Liver (tissue), 9 donors: ENCODE results near the gene XRCC2. TPM values are rescaled to one million over a fixed set of nuclear protein-coding genes. Genes with fewer than 3 reads are reported as not detected.

Source experiments
- DNase-seq: peaks from one replicate; pipeline ENCODE4 v3.0.0-alpha.2; 2017; ENCODE audit warnings: low spot score
- H3K27ac ChIP-seq, 2 donors: one replicate each; pipeline ENCODE4 v1.7.0; 2013; ENCODE audit warnings: inconsistent platforms in 2 of 2, low read length in 2 of 2, control low read depth in 1 of 2, low read depth in 1 of 2, mild to moderate bottlenecking in 1 of 2
- H3K27me3 ChIP-seq, 4 donors: one replicate each; pipeline versions ENCODE4 v1.6.1 to v1.7.0; 2013; ENCODE audit warnings: low read length in 3 of 4, inconsistent platforms in 1 of 4, mild to moderate bottlenecking in 1 of 4, moderate library complexity in 1 of 4; ENCODE audit not compliant: control insufficient read depth in 4 of 4, insufficient read depth in 4 of 4
- H3K36me3 ChIP-seq, 4 donors: one replicate each; pipeline versions ENCODE4 v1.6.1 to v1.7.0; 2013; ENCODE audit warnings: low read length in 3 of 4, mild to moderate bottlenecking in 3 of 4, low read depth in 1 of 4, moderate library complexity in 1 of 4; ENCODE audit not compliant: control insufficient read depth in 4 of 4, insufficient read depth in 3 of 4
- H3K4me1 ChIP-seq, 4 donors: one replicate each; pipeline versions ENCODE4 v1.6.1 to v1.7.0; 2013; ENCODE audit warnings: low read length in 3 of 4, mild to moderate bottlenecking in 3 of 4, moderate library complexity in 1 of 4; ENCODE audit not compliant: control insufficient read depth in 4 of 4, insufficient read depth in 4 of 4
- H3K4me3 ChIP-seq, 3 donors: one replicate each; pipeline versions ENCODE4 v1.6.1 to v1.7.0; 2013; ENCODE audit warnings: low read length in 3 of 3, control low read depth in 1 of 3, low read depth in 1 of 3, mild to moderate bottlenecking in 1 of 3
- H3K9ac ChIP-seq, 2 donors: one replicate each; pipeline ENCODE4 v1.7.0; 2013; ENCODE audit warnings: low read length in 2 of 2, mild to moderate bottlenecking in 2 of 2, moderate library complexity in 2 of 2, control low read depth in 1 of 2, low read depth in 1 of 2
- H3K9me3 ChIP-seq, 4 donors: one replicate each; pipeline versions ENCODE4 v1.6.1 to v1.7.0; 2013; ENCODE audit warnings: low read length in 3 of 4; ENCODE audit not compliant: control insufficient read depth in 4 of 4
- EGR1 ChIP-seq, 2 donors: IDR thresholded peaks; 2 replicates each; pipeline ENCODE4 v1.6.1; 2016 to 2018; ENCODE audit warnings: antibody characterized with exemption in 2 of 2, low read depth in 2 of 2
- FOXA1 ChIP-seq: IDR thresholded peaks from 2 replicates; pipeline ENCODE4 v1.6.1; 2016; ENCODE audit warnings: antibody characterized with exemption
- FOXA2 ChIP-seq: IDR thresholded peaks from 2 replicates; pipeline ENCODE4 v1.6.1; 2016; ENCODE audit warnings: antibody characterized with exemption
- GABPA ChIP-seq, 2 donors: IDR thresholded peaks in 1 of 2; conservative IDR thresholded peaks in 1 of 2; 2 replicates each; pipeline ENCODE4 v1.6.1; 2016; ENCODE audit warnings: antibody characterized with exemption in 2 of 2, mild to moderate bottlenecking in 1 of 2, moderate library complexity in 1 of 2
- HNF4A ChIP-seq, 2 donors: conservative IDR thresholded peaks; 2 replicates each; pipeline ENCODE4 v1.6.1; 2016; ENCODE audit warnings: antibody characterized with exemption in 2 of 2, mild to moderate bottlenecking in 2 of 2
- HNF4G ChIP-seq: IDR thresholded peaks from 2 replicates; pipeline ENCODE4 v1.6.1; 2016; ENCODE audit warnings: antibody characterized with exemption
- JUND ChIP-seq, 2 donors: IDR thresholded peaks; 2 replicates each; pipeline ENCODE4 v1.6.1; 2016; ENCODE audit warnings: antibody characterized with exemption in 2 of 2
- RXRA ChIP-seq, 2 donors: IDR thresholded peaks; 2 replicates each; pipeline ENCODE4 v1.6.1; 2017 to 2018; ENCODE audit warnings: antibody characterized with exemption in 2 of 2, mild to moderate bottlenecking in 1 of 2
- TAF1 ChIP-seq: conservative IDR thresholded peaks from 2 replicates; pipeline ENCODE4 v1.6.1; 2016; ENCODE audit warnings: antibody characterized with exemption, mild to moderate bottlenecking
- YY1 ChIP-seq: IDR thresholded peaks from 2 replicates; pipeline ENCODE4 v1.6.1; 2016; ENCODE audit warnings: antibody characterized with exemption, mild to moderate bottlenecking
- WGBS: extraction: QIAGEN DNeasy Blood & Tissue Kit; methylation state at CpG from one replicate; pipeline ENCODE4 v1.1.7; 2013; 5-methylcytosine and 5-hydroxymethylcytosine counted together
- polyA plus RNA-seq, 2 donors: library from polyadenylated mRNA; stranded (reverse) in 1 of 2; unstranded in 1 of 2; fragments of 200-250 nt in 1 of 2; fragments of >200 nt in 1 of 2; fragmentation: Nextera tagmentation in 1 of 2; extraction: Ambion mirVana in 1 of 2; gene quantifications; one replicate each; pipeline versions ENCODE4 v1.2.1 to v1.2.3, GENCODE V29; 2013 to 2015
- total RNA-seq, 2 donors: library from RNA; depleted of rRNA; stranded (reverse); fragments of >200 nt; gene quantifications; one replicate each; pipeline ENCODE4 v1.2.3, GENCODE V29; 2014
- TF ChIP-seq, protein P1 (sequence below): IDR thresholded peaks from 2 replicates; pipeline ENCODE4 v1.6.1; 2016; ENCODE audit warnings: antibody characterized with exemption
- TF ChIP-seq, protein P2 (sequence below): fragments of 150-350 bp; IDR thresholded peaks from 2 replicates; pipeline ENCODE4 v1.5.1; 2017; ENCODE audit warnings: improper control_type of control experiment, low read depth, low read length; ENCODE audit not compliant: missing input control
- TF ChIP-seq, protein P3 (sequence below): IDR thresholded peaks from 2 replicates; pipeline ENCODE4 v1.6.1; 2016; ENCODE audit warnings: antibody characterized with exemption
- TF ChIP-seq, protein P4 (sequence below): IDR thresholded peaks from 2 replicates; pipeline ENCODE4 v1.6.1; 2016; ENCODE audit warnings: antibody characterized with exemption, mild to moderate bottlenecking
- donor health status: healthy.
- donor health status: healthy.
- donor health status: healthy.
- donor health status: healthy.
- donor health status: healthy.

Gene XRCC2
- total and polyA plus RNA-seq, 4 donors: 0.08 to 6.2 (median 0.23) TPM

DNA sequence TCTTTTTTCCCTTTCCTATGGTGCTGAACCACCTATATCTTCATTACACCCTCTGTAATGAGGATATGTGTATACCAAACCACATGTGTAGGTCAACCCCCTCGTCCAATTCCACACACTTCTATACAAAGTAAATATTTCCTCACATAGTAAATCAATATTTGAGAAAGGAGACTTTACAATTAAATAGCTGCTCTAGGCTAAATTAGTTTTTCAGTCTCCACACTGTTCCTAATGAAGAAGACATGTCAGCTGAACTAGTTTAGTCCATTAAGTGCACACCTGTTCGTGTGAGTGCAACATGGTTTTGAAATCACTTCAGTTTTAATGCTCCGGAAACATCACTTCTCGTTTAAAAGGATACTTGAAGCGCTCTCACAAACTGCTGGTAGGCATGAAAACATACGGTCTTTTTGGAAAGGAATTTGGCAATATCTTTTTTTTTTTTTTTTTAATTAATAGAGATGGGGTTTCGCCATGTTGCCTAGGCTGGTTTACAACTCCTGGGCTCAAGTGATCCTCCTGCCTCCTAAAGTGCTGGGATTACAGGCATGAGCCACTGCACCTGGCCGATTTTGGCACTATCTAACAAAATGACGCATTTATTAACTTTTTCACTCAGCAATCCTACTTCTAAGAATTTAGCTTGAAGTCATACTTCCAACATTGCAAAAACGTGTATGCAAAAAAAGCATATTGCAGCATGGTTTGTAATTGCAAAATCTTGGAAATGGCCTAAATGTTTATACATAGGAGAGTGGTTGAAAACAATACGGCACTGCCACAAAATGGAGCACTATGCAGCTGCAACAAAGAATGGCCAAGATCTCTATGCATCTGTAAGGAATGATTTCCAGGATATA, 2.1 kb upstream of the XRCC2 start:
- H3K9me3 ChIP-seq: peaks cover 0 to 2% (median 0%) of the 10 kb centered on the region in 4 donors
- H3K4me3 ChIP-seq: no peak overlapping the region
- H3K9ac ChIP-seq: no peak overlapping the region
- DNase-seq: no peak
- H3K36me3 ChIP-seq: no peaks in the 10 kb centered on the region
- H3K4me1 ChIP-seq: peaks cover 3 to 10% (median 9%) of the 10 kb centered on the region in 4 donors
- TF ChIP-seq GABPA (IDR thresholded peaks at IDR 0.05 in 1 of 2, conservative IDR thresholded peaks at IDR 0.05 in 1 of 2) (no peak), FOXA1 (no peak), TAF1 (no peak)
- TF ChIP-seq, protein P1, sequence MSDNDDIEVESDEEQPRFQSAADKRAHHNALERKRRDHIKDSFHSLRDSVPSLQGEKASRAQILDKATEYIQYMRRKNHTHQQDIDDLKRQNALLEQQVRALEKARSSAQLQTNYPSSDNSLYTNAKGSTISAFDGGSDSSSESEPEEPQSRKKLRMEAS: no peak
- TF ChIP-seq, protein P2, sequence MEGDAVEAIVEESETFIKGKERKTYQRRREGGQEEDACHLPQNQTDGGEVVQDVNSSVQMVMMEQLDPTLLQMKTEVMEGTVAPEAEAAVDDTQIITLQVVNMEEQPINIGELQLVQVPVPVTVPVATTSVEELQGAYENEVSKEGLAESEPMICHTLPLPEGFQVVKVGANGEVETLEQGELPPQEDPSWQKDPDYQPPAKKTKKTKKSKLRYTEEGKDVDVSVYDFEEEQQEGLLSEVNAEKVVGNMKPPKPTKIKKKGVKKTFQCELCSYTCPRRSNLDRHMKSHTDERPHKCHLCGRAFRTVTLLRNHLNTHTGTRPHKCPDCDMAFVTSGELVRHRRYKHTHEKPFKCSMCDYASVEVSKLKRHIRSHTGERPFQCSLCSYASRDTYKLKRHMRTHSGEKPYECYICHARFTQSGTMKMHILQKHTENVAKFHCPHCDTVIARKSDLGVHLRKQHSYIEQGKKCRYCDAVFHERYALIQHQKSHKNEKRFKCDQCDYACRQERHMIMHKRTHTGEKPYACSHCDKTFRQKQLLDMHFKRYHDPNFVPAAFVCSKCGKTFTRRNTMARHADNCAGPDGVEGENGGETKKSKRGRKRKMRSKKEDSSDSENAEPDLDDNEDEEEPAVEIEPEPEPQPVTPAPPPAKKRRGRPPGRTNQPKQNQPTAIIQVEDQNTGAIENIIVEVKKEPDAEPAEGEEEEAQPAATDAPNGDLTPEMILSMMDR: no peak
- H3K27ac ChIP-seq: no peak overlapping the region
- no peaks in the 10 kb centered on the region for H3K27me3 ChIP-seq
- WGBS: 77% methylated on average over 11 of the region's 11 CpGs

DNA sequence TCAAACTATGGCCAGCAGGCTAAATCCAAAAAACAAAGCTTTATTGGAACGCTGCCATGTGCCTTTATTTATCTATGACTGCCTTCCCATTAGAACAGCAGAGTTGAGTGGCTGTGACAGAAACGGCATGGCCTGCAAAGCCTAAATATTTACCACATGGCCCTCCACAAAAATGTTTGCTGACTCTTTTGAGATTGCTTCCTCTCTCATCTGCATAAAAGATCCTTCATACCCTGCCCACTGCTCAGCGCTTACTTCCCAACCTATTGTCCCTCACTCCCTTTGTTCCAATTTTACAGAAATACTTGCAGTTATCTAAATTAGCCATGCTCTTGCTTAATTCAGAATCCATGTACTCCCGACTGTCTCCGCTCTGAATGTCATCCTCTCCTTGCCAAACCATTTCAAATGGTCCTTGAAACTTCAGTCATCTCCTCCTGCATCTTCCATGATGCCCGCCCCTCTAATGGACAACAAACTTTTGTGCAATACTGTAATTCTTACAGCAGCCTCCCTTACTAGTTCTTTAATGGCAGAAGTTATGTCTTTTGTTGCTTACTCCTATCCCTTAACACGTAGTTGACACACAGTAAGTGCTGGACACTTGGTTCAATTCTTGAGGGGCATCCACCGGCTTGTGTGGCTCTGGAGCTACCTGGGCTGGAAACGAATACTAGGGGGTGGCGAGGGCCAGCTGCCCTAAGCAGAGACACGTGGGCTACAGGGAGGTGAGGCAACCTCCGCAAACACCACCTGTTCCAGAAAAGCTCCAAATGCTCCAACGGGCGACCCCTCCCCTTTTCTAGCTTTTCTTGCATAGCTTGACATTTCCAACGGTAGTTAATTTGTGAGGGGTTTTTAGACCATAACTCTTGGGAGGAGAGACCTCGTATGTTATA, 832 bp downstream of the XRCC2 start:
- Histone ChIP-seq H3K9ac (peak overlapping the region; percentile 12 to 33), H3K36me3 (no peaks in the 10 kb centered on the region), H3K9me3 (no peaks in the 10 kb centered on the region), H3K4me3 (peak overlapping the region; percentile 43 to 70 (median 65)), H3K27ac (no peak overlapping the region), H3K27me3 (no peaks in the 10 kb centered on the region), H3K4me1 (peaks cover 3 to 10% (median 9%) of the 10 kb centered on the region in 4 donors)
- WGBS: 15% methylated on average over 16 of the region's 16 CpGs
- TF ChIP-seq, protein P3, sequence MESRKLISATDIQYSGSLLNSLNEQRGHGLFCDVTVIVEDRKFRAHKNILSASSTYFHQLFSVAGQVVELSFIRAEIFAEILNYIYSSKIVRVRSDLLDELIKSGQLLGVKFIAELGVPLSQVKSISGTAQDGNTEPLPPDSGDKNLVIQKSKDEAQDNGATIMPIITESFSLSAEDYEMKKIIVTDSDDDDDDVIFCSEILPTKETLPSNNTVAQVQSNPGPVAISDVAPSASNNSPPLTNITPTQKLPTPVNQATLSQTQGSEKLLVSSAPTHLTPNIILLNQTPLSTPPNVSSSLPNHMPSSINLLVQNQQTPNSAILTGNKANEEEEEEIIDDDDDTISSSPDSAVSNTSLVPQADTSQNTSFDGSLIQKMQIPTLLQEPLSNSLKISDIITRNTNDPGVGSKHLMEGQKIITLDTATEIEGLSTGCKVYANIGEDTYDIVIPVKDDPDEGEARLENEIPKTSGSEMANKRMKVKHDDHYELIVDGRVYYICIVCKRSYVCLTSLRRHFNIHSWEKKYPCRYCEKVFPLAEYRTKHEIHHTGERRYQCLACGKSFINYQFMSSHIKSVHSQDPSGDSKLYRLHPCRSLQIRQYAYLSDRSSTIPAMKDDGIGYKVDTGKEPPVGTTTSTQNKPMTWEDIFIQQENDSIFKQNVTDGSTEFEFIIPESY: no peak
- TF ChIP-seq, protein P2: no peak
- TF ChIP-seq HNF4G: no peak
- TF ChIP-seq TAF1: no peak
- no peak for TF ChIP-seq JUND (IDR thresholded peaks at IDR 0.05)
- TF ChIP-seq FOXA2: no peak
- TF ChIP-seq HNF4A (conservative IDR thresholded peaks at IDR 0.05): no peak
- no peak for TF ChIP-seq YY1
- TF ChIP-seq RXRA (IDR thresholded peaks at IDR 0.05): no peak
- TF ChIP-seq, protein P4, sequence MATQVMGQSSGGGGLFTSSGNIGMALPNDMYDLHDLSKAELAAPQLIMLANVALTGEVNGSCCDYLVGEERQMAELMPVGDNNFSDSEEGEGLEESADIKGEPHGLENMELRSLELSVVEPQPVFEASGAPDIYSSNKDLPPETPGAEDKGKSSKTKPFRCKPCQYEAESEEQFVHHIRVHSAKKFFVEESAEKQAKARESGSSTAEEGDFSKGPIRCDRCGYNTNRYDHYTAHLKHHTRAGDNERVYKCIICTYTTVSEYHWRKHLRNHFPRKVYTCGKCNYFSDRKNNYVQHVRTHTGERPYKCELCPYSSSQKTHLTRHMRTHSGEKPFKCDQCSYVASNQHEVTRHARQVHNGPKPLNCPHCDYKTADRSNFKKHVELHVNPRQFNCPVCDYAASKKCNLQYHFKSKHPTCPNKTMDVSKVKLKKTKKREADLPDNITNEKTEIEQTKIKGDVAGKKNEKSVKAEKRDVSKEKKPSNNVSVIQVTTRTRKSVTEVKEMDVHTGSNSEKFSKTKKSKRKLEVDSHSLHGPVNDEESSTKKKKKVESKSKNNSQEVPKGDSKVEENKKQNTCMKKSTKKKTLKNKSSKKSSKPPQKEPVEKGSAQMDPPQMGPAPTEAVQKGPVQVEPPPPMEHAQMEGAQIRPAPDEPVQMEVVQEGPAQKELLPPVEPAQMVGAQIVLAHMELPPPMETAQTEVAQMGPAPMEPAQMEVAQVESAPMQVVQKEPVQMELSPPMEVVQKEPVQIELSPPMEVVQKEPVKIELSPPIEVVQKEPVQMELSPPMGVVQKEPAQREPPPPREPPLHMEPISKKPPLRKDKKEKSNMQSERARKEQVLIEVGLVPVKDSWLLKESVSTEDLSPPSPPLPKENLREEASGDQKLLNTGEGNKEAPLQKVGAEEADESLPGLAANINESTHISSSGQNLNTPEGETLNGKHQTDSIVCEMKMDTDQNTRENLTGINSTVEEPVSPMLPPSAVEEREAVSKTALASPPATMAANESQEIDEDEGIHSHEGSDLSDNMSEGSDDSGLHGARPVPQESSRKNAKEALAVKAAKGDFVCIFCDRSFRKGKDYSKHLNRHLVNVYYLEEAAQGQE: no peak
- TF ChIP-seq GABPA (IDR thresholded peaks at IDR 0.05 in 1 of 2, conservative IDR thresholded peaks at IDR 0.05 in 1 of 2): no peak
- TF ChIP-seq FOXA1: no peak
- no peak for TF ChIP-seq EGR1 (IDR thresholded peaks at IDR 0.05; ENCODE audit: low read depth in 2 of 2)
- peak; percentile 35 for DNase-seq
